GM18909 (cell line): Measurements from ENCODE around the gene SLC25A11.

ENCODE experiments used
- ATAC-seq: cut with Tn5 transposase; IDR thresholded peaks from one replicate; pipeline ENCODE4 v1.9.1; 2021; ENCODE audit warnings: mild to moderate bottlenecking; ENCODE audit not compliant: unreplicated experiment, poor library complexity

SLC25A11 gene

GRCh38 chr17:4898351-4898750 lies 41.5 kb downstream of the SLC25A11 start:
- ATAC-seq: no peak

- ATAC-seq: no peak
These were observed 42.1 kb downstream of the SLC25A11 start for GRCh38 chr17:4897785-4898184.

- no peak for ATAC-seq
These were observed 42.6 kb downstream of the SLC25A11 start for GRCh38 chr17:4897198-4897687.

- no peak for ATAC-seq
These were observed 43.3 kb downstream of the SLC25A11 start for GRCh38 chr17:4896332-4897197.

GRCh38 chr17:4895657-4896331 lies 44.1 kb downstream of the SLC25A11 start:
- ATAC-seq: no peak

- ATAC-seq: no peak
These were observed 44.7 kb downstream of the SLC25A11 start for GRCh38 chr17:4895121-4895520.

GRCh38 chr17:4893721-4894560 lies 45.9 kb downstream of the SLC25A11 start:
- ATAC-seq: no peak

GRCh38 chr17:4893272-4893671 lies 46.6 kb downstream of the SLC25A11 start:
- ATAC-seq: no peak

- no peak for ATAC-seq
These were observed 47.2 kb downstream of the SLC25A11 start for GRCh38 chr17:4892499-4893221.

- no peak for ATAC-seq
These were observed 48.1 kb downstream of the SLC25A11 start for GRCh38 chr17:4891411-4892410.

- no peak for ATAC-seq
These were observed 52.3 kb downstream of the SLC25A11 start for GRCh38 chr17:4887581-4887980.
